ENCODE results near the gene PARP15.
A peak's percentile ranks its signal among the peaks of the same experiment; 100 is the strongest.

PARP15 gene

GRCh38 chr3:122576174-122576940 lies 1.1 kb upstream of the PARP15 start:
- peak; percentile 81 to 88 (median 81) for DNase-seq

- DNase-seq, result peak in 2 of 3 donors; percentile 62 to 78
These were observed 755 bp downstream of the PARP15 start for GRCh38 chr3:122578069-122578740.

GRCh38 chr3:122580470-122580869 lies 3.0 kb downstream of the PARP15 start:
- peak in 2 of 3 donors; percentile 20 to 50 for DNase-seq

- no peak for DNase-seq
These were observed 4.2 kb downstream of the PARP15 start for GRCh38 chr3:122581622-122582021.

GRCh38 chr3:122582390-122582789 lies 4.9 kb downstream of the PARP15 start:
- no peak for DNase-seq

DNA sequence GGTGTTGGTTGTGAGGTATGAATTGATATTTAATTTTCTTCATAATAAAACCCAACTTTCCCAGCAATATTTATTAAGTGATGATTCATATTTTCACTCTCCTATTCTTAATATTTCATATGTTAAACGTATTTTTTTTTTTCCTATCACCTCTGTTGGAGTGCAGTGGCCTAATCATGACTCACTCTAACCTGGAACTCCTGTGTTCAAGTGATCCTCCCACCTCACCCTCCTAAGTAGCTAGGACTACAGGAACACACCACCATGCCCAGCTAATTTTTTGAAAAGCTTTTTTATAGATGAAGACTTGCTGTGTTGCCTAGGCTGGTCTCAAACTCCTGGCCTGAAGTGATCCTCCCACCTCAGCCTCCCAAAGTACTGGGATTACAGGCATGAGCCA lies 8.6 kb downstream of the PARP15 start:
- DNase-seq, result no peak

GRCh38 chr3:122586773-122587485 lies 9.5 kb downstream of the PARP15 start:
- DNase-seq, result no peak

DNA sequence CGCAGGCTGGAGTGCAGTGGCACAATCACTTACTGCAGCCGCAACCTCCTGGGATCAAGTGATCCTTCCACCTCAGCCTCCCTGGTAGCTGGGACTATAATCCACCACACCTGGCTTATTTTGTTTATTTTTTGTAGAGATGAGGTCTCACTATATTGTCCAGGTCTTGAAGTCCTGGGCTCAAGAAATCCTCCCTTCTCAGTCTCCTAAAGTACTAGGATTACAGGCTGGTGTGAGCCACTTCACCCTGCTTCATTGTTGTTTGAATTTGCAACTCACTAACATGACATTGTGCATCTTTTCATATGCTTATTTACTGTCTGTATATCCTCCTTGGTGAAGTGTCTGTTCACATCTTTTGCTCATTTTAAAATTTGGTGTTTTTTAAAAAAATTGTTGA lies 10.1 kb downstream of the PARP15 start:
- DNase-seq, result no peak

GRCh38 chr3:122589297-122589696 lies 11.8 kb downstream of the PARP15 start:
- peak in 2 of 3 donors; percentile 38 to 47 for DNase-seq

GRCh38 chr3:122590610-122591009 lies 13.2 kb downstream of the PARP15 start:
- no peak for DNase-seq

- DNase-seq, result no peak
These were observed 16.6 kb downstream of the PARP15 start for GRCh38 chr3:122594025-122594424.

DNA sequence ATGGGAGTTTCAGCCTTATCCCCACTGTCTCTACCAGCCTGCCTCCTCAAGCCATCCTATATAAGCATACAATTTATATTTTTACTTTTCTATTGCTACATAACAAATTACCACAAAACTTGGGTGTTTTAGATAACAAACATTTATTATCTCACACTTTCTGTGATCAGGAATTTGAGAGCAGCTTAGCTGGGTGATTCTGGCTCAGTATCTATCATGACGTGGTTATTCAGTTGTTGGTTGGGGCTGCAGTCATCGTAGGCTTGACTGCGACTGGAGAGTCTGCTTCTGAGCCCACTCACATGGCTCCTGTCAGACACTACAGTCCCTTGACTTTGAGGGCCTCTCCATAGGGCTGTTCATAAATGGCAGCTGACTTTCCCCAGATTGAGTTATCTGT lies 20.7 kb downstream of the PARP15 start:
- DNase-seq, result no peak

DNA sequence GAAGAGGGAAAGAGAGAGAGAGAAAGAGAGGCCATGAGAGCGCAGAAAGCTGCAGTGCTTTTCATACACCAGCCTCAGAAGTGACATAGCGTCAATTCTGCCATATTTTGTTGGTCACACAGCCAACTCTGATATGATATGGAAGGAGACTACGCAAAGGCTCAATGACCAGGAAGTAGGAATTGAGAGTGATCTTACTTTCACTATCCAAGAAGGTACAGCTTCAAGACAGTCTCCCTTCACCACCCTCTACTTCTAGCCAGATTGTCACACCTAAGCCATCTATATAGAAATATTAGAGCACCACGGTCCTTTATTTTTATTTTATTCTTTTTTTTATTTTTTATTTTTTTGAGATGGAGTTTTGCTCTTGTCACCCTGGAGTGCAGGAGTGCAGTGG lies 21.1 kb downstream of the PARP15 start:
- no peak for DNase-seq

DNA sequence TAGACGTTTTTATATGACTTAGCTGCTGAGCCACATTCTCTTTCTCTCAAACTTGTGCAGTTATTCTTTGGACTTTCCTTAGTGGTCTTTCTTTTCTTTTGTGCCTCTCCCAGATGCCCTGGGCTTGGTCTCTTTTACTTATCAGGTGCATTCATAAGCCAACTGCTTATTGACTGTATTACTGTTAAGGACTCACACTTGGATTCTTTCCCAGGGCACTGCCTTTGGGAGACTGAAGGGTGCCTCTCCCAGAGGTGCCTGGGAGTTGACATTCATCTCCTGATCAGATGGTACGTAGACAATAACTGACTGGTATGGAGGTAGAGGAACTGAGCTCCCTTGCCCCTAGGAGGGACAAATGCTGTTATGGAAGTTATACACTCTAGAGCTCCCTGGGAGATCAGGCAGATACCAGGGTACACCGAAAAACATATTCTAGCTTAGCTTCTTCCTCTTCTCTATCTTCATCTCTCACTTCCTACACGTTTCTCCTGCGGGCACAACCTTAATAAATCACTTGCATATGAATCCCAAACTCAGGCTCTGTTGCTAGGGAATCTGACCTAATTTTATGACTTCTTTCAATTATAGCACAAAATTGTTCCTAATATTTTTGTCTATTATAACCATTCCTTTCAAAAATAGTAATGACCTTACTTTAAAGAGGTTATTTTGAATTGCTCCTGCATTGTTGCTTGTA lies 24.7 kb downstream of the PARP15 start:
- DNase-seq, result no peak

DNA sequence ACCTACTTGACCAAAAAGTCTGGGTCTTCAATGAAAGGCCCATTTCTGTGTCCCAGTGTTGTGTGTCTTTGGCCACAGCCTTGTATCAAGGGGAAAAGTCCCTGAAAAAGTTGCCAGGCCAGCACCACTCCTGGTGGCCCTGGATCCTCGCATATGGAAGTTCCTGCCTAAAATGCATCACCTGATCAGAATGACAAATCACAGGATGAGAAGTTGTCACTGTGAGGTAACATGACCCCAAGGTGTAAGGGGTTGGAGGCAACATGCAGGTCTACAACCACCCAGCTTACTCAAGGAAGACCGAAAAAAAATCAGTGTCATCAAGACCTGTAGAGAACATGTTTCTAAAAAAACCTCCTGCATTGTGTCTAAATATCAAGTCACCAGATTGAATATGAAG lies 25.6 kb downstream of the PARP15 start:
- DNase-seq, result no peak

DNA sequence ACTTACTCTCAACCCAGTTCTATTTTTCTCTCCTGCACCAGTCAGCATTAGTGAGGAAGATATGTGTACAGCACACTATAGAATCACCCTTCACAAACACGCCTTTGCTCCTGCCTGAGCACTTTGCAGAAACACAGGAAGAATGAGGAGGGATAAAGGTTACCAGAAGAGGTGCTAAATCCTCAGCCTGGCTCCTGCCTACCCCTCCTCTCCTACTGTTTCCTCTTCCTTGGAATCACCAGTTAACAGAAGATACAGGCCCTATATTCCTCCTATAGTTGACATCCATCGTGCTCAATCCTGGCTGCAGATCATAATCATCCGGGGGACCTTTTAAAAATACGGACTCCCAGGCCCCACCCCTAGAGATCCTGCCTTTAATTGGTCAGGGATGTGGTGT lies 28.9 kb downstream of the PARP15 start:
- no peak for DNase-seq

GRCh38 chr3:122608916-122609315 lies 31.5 kb downstream of the PARP15 start:
- DNase-seq, result peak; percentile 50 to 73 (median 60)

DNA sequence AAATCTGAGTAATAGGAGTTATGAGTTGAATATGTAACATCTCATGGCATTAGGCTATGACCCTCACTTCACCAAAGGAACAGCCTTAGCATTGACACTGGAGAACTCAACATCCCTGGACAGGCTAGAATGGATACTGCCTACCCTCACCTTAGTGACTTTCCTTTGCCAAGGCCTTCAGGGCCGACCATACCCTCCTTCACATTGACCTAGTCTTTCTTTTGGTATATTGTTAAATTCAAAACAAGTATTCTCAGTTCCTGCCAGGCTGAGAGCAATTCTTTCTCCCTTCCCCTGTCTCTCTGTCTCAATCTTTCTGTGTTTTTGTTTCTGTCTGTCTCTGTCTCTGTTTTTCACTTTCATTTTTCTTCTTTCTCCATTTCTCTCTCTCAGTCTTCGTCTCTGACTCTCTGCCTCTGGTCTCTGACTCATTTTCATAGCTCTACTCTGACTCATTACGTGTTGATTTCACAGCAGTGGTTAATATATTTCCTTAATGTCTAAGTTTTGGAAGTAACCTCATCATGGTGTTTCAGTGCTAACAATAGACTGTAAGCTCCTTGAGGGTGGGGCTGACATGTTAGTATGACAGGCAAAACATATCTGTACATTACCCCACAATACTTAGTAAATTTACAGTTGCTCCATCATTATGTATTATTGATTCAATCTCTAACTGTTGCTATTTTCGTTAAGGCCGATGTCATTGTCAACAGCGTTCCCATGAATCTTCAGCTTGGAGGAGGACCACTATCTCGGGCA lies 32.5 kb downstream of the PARP15 start:
- DNase-seq, result peak; percentile 82 to 98 (median 92)

DNA sequence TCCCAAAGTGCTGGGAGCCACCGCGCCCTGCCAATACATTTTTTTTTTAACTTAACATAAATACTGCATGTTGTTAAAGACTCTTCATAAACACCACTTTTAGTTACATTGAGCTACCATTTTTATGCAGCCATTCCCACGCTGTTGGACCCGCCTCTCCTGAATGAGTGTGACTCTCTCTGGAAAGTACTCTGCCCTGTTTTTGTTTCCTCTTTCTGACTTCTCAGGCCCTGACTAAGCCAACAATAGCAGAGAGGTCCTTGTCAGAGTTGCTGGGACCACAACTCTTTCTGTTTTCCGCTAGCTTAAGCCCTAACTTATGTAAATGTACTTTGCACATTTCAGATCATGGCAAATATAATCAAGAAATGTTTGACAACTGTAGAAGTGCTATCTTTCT lies 35.2 kb downstream of the PARP15 start:
- peak; percentile 81 to 90 (median 85) for DNase-seq

GRCh38 chr3:122615303-122615702 lies 37.9 kb downstream of the PARP15 start:
- DNase-seq, result no peak

DNA sequence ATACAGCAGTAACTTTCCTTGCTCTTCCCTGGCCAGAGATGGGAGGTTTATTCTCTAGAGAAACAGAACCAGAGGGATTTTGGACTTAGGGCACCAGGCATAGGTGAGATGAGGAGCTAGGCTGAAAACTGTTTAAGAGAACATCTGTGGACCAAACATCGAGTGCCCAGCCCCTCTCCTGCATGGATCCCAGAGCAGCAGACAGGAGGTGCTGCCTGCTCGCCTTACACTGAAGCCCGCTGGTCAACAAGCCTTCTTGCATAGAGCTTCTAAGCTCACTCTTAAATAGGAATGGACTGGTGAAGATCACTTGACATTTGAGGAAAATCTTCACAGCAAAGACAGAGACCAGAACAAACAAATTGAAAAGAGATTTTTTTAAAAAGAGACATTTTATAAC lies 41.2 kb downstream of the PARP15 start:
- DNase-seq, result no peak

DNA sequence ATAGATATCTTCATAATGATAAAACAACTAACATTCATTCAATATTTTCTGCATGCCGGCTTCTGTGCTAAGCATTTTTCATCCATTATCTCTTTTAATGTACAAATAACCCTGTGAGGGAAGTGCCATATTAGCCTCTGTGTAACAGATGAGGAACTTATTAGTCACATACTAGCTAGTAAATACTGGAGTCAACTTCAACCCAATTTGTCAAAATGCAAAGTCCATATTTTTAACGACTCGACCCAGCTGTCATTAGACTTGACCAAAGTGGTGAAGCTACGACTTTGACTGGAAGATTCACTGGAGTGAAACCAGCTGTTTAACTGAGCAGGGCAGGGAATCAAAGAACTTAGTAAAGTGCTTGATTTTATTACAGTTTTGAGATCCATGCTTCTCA lies 41.6 kb downstream of the PARP15 start:
- peak; percentile 24 to 60 (median 59) for DNase-seq

Measured in suppressor macrophage treated with lipopolysaccharide for 1 hour (primary cell).